BLaER1 (cell line): ENCODE data around the gene KCNA2.

Source experiments
- H3K27ac ChIP-seq: shearing (Covaris generic); formaldehyde crosslinking; 2 replicates; pipeline ENCODE4 v1.8.1; 2022
- H3K27me3 ChIP-seq: shearing (Covaris generic); formaldehyde crosslinking; 2 replicates; pipeline ENCODE4 v1.8.1; 2022
- H3K36me3 ChIP-seq: shearing (Covaris generic); formaldehyde crosslinking; 2 replicates; pipeline ENCODE4 v1.8.1; 2022
- H3K4me1 ChIP-seq: shearing (Covaris generic); formaldehyde crosslinking; 2 replicates; pipeline ENCODE4 v1.8.1; 2022
- H3K4me2 ChIP-seq: shearing (Covaris generic); formaldehyde crosslinking; 2 replicates; pipeline ENCODE4 v1.8.1; 2022
- H3K4me3 ChIP-seq: shearing (Covaris generic); formaldehyde crosslinking; 2 replicates; pipeline ENCODE4 v1.8.1; 2022
- H3K9ac ChIP-seq: shearing (Covaris generic); formaldehyde crosslinking; 2 replicates; pipeline ENCODE4 v1.8.1; 2022
- H3K9me3 ChIP-seq: shearing (Covaris generic); formaldehyde crosslinking; 2 replicates; pipeline ENCODE4 v1.8.1; 2022
- H4K20me1 ChIP-seq: shearing (Covaris generic); formaldehyde crosslinking; 2 replicates; pipeline ENCODE4 v1.8.1; 2022
- Cebpa-rat ChIP-seq: shearing (Covaris generic); IDR thresholded peaks from 2 replicates; pipeline ENCODE4 v1.8.1; 2022

KCNA2 gene

GRCh38 chr1:110588991-110589390, 17.2 kb downstream of the KCNA2 start:
- Histone ChIP-seq H3K4me3 (no peak overlapping the region), H3K9me3 (no peaks in the 10 kb centered on the region), H3K4me2 (no peak overlapping the region), H3K4me1 (peaks cover 5% of the 10 kb centered on the region; the same call in 1 of the 2 replicates), H4K20me1 (no peaks in the 10 kb centered on the region), H3K27me3 (no peaks in the 10 kb centered on the region), H3K36me3 (no peaks in the 10 kb centered on the region), H3K9ac (no peak overlapping the region), H3K27ac (no peak overlapping the region)
- TF ChIP-seq Cebpa-rat, result no peak

- no peak overlapping the region for H3K27ac ChIP-seq
- no peak overlapping the region for H3K4me2 ChIP-seq
- H4K20me1 ChIP-seq, result no peaks in the 10 kb centered on the region
- H3K9me3 ChIP-seq, result no peaks in the 10 kb centered on the region
- no peaks in the 10 kb centered on the region for H3K4me1 ChIP-seq
- no peak overlapping the region for H3K4me3 ChIP-seq
- H3K36me3 ChIP-seq, result no peaks in the 10 kb centered on the region
- H3K9ac ChIP-seq, result no peak overlapping the region
- H3K27me3 ChIP-seq, result no peaks in the 10 kb centered on the region
- no peak for TF ChIP-seq Cebpa-rat
These were observed 17.7 kb downstream of the KCNA2 start for GRCh38 chr1:110588486-110588885.

- no peaks in the 10 kb centered on the region for H3K9me3 ChIP-seq
These were observed 18.3 kb downstream of the KCNA2 start for GRCh38 chr1:110587906-110588305.

GRCh38 chr1:110585481-110585880, 20.7 kb downstream of the KCNA2 start:
- TF ChIP-seq Cebpa-rat, result no peak
- no peak overlapping the region for H3K4me3 ChIP-seq
- H3K9ac ChIP-seq, result no peak overlapping the region
- H3K36me3 ChIP-seq, result no peaks in the 10 kb centered on the region
- no peaks in the 10 kb centered on the region for H4K20me1 ChIP-seq
- H3K27ac ChIP-seq, result no peak overlapping the region
- no peaks in the 10 kb centered on the region for H3K9me3 ChIP-seq
- H3K27me3 ChIP-seq, result no peaks in the 10 kb centered on the region
- H3K4me1 ChIP-seq, result no peaks in the 10 kb centered on the region
- H3K4me2 ChIP-seq, result no peak overlapping the region

More at GRCh38 chr1:110587906-110588305, 18.3 kb downstream of the KCNA2 start:
- no peaks in the 10 kb centered on the region for H3K27me3 ChIP-seq
- no peaks in the 10 kb centered on the region for H3K36me3 ChIP-seq
- H3K9ac ChIP-seq, result no peak overlapping the region
- TF ChIP-seq Cebpa-rat, result no peak
- H3K4me1 ChIP-seq, result no peaks in the 10 kb centered on the region
- no peak overlapping the region for H3K27ac ChIP-seq
- H4K20me1 ChIP-seq, result no peaks in the 10 kb centered on the region
- no peak overlapping the region for H3K4me2 ChIP-seq
- H3K4me3 ChIP-seq, result no peak overlapping the region

- H3K27me3 ChIP-seq, result no peaks in the 10 kb centered on the region
- H4K20me1 ChIP-seq, result no peaks in the 10 kb centered on the region
- H3K4me1 ChIP-seq, result no peaks in the 10 kb centered on the region
- H3K27ac ChIP-seq, result no peak overlapping the region
- no peak overlapping the region for H3K4me2 ChIP-seq
- no peak for TF ChIP-seq Cebpa-rat
- H3K36me3 ChIP-seq, result no peaks in the 10 kb centered on the region
- H3K9ac ChIP-seq, result no peak overlapping the region
- H3K4me3 ChIP-seq, result no peak overlapping the region
- H3K9me3 ChIP-seq, result no peaks in the 10 kb centered on the region
These were observed 22.1 kb downstream of the KCNA2 start for GRCh38 chr1:110584045-110584444.

- H3K9ac ChIP-seq, result no peak overlapping the region
- H3K27ac ChIP-seq, result no peak overlapping the region
- no peaks in the 10 kb centered on the region for H4K20me1 ChIP-seq
- no peak for TF ChIP-seq Cebpa-rat
- no peak overlapping the region for H3K4me3 ChIP-seq
- H3K4me1 ChIP-seq, result no peaks in the 10 kb centered on the region
- H3K4me2 ChIP-seq, result no peak overlapping the region
- no peaks in the 10 kb centered on the region for H3K27me3 ChIP-seq
- no peaks in the 10 kb centered on the region for H3K36me3 ChIP-seq
- no peaks in the 10 kb centered on the region for H3K9me3 ChIP-seq
These were observed 22.7 kb downstream of the KCNA2 start for GRCh38 chr1:110583505-110583904.

- H3K4me3 ChIP-seq, result no peak overlapping the region
- no peak overlapping the region for H3K27ac ChIP-seq
- H3K4me2 ChIP-seq, result no peak overlapping the region
- no peaks in the 10 kb centered on the region for H3K36me3 ChIP-seq
- no peaks in the 10 kb centered on the region for H3K9me3 ChIP-seq
- no peaks in the 10 kb centered on the region for H4K20me1 ChIP-seq
- H3K4me1 ChIP-seq, result no peaks in the 10 kb centered on the region
- no peak for TF ChIP-seq Cebpa-rat
- no peaks in the 10 kb centered on the region for H3K27me3 ChIP-seq
- H3K9ac ChIP-seq, result no peak overlapping the region
These were observed 23.8 kb downstream of the KCNA2 start for GRCh38 chr1:110582378-110582777.

GRCh38 chr1:110581682-110582145, 24.4 kb downstream of the KCNA2 start:
- no peak overlapping the region for H3K27ac ChIP-seq
- H3K9me3 ChIP-seq, result no peaks in the 10 kb centered on the region
- H3K4me1 ChIP-seq, result no peaks in the 10 kb centered on the region
- no peaks in the 10 kb centered on the region for H3K27me3 ChIP-seq
- no peak for TF ChIP-seq Cebpa-rat
- H3K4me2 ChIP-seq, result no peak overlapping the region
- H3K36me3 ChIP-seq, result no peaks in the 10 kb centered on the region
- no peak overlapping the region for H3K4me3 ChIP-seq
- no peaks in the 10 kb centered on the region for H4K20me1 ChIP-seq
- H3K9ac ChIP-seq, result no peak overlapping the region

- no peak overlapping the region for H3K4me2 ChIP-seq
- no peak overlapping the region for H3K4me3 ChIP-seq
- H4K20me1 ChIP-seq, result no peaks in the 10 kb centered on the region
- TF ChIP-seq Cebpa-rat, result no peak
- H3K27ac ChIP-seq, result no peak overlapping the region
- H3K9ac ChIP-seq, result no peak overlapping the region
- H3K4me1 ChIP-seq, result no peaks in the 10 kb centered on the region
- H3K36me3 ChIP-seq, result no peaks in the 10 kb centered on the region
- no peaks in the 10 kb centered on the region for H3K9me3 ChIP-seq
- no peaks in the 10 kb centered on the region for H3K27me3 ChIP-seq
These were observed 25.9 kb downstream of the KCNA2 start for GRCh38 chr1:110580244-110580643.

GRCh38 chr1:110579460-110579859, 26.7 kb downstream of the KCNA2 start:
- no peak overlapping the region for H3K4me3 ChIP-seq
- H3K36me3 ChIP-seq, result no peaks in the 10 kb centered on the region
- H3K9me3 ChIP-seq, result no peaks in the 10 kb centered on the region
- no peaks in the 10 kb centered on the region for H3K27me3 ChIP-seq
- H3K9ac ChIP-seq, result no peak overlapping the region
- no peak for TF ChIP-seq Cebpa-rat
- H4K20me1 ChIP-seq, result no peaks in the 10 kb centered on the region
- no peak overlapping the region for H3K27ac ChIP-seq
- H3K4me1 ChIP-seq, result no peaks in the 10 kb centered on the region
- H3K4me2 ChIP-seq, result no peak overlapping the region

- no peaks in the 10 kb centered on the region for H3K27me3 ChIP-seq
- H3K4me3 ChIP-seq, result no peak overlapping the region
- no peaks in the 10 kb centered on the region for H4K20me1 ChIP-seq
- no peaks in the 10 kb centered on the region for H3K4me1 ChIP-seq
- no peak overlapping the region for H3K27ac ChIP-seq
- H3K4me2 ChIP-seq, result no peak overlapping the region
- H3K36me3 ChIP-seq, result no peaks in the 10 kb centered on the region
- no peak overlapping the region for H3K9ac ChIP-seq
- H3K9me3 ChIP-seq, result no peaks in the 10 kb centered on the region
- TF ChIP-seq Cebpa-rat, result no peak
These were observed 29.7 kb downstream of the KCNA2 start for GRCh38 chr1:110576441-110576840.
